Heart right ventricle (tissue), 16 donors: ENCODE measurements around the gene SASH1. TPM values are rescaled to one million over a fixed set of nuclear protein-coding genes. Genes with fewer than 3 reads are reported as not detected.

Experiments
- ATAC-seq, 8 donors: fragments of 200-7000 bp; cut with Tn5 transposase; one replicate each; pipeline ENCODE4 v1.9.1; 2020; ENCODE audit warnings: mild to moderate bottlenecking in 8 of 8, moderate library complexity in 8 of 8, moderate number of reproducible peaks in 1 of 8
- DNase-seq, 2 donors: peaks; one replicate each; pipeline ENCODE4 v3.0.0-alpha.2; 2020
- H3K27ac ChIP-seq, 10 donors: fragments of 200-600 bp; sonication (generic) in 2 of 10; one replicate each; pipeline versions ENCODE4 v1.5.0 to v1.8.0; 2020 to 2022; ENCODE audit warnings: mild to moderate bottlenecking in 3 of 10
- H3K27me3 ChIP-seq, 7 donors: fragments of 200-600 bp; one replicate each; pipeline ENCODE4 v1.8.0; 2021 to 2022; ENCODE audit warnings: mild to moderate bottlenecking in 2 of 7
- H3K36me3 ChIP-seq, 9 donors: fragments of 200-600 bp; sonication (generic) in 1 of 9; one replicate each; pipeline versions ENCODE4 v1.5.0 to v1.8.0; 2020 to 2022; ENCODE audit warnings: mild to moderate bottlenecking in 2 of 9
- H3K4me1 ChIP-seq, 9 donors: fragments of 200-600 bp; sonication (generic) in 1 of 9; one replicate each; pipeline versions ENCODE4 v1.5.0 to v1.8.0; 2020 to 2022; ENCODE audit warnings: mild to moderate bottlenecking in 4 of 9
- H3K4me3 ChIP-seq, 10 donors: fragments of 200-600 bp; sonication (generic) in 2 of 10; one replicate each; pipeline versions ENCODE4 v1.5.0 to v1.8.0; 2020 to 2022; ENCODE audit warnings: mild to moderate bottlenecking in 7 of 10, moderate library complexity in 2 of 10
- H3K9me3 ChIP-seq, 11 donors: fragments of 200-600 bp in 10 of 11; sonication (generic) in 2 of 11; one replicate each; pipeline versions ENCODE4 v1.5.0 to v1.8.0; 2013 to 2022; ENCODE audit warnings: mild to moderate bottlenecking in 2 of 11, control low read depth in 1 of 11, moderate library complexity in 1 of 11
- CTCF ChIP-seq, 9 donors: fragments of 200-600 bp; sonication (generic) in 2 of 9; IDR thresholded peaks; one replicate each; pipeline versions ENCODE4 v1.5.0 to v1.8.0; 2021 to 2022; ENCODE audit warnings: antibody characterized with exemption in 9 of 9, mild to moderate bottlenecking in 5 of 9, moderate library complexity in 1 of 9
- WGBS, 2 donors: extraction: QIAGEN DNeasy Blood & Tissue Kit; methylation state at CpG; one replicate each; pipeline ENCODE4 v1.1.7; 2013; ENCODE audit warnings: inconsistent platforms in 1 of 2; 5-methylcytosine and 5-hydroxymethylcytosine counted together
- intact Hi-C, 10 donors: fragments of 100-400 bp; cut with DNase I; formaldehyde crosslinking; loops; one replicate each; pipeline versions ENCODE4 v1.11.1 to v1.14.2; 2022
- polyA plus RNA-seq, 2 donors: library from polyadenylated mRNA; stranded (reverse); fragments of 200-250 nt; gene quantifications; one replicate each; pipeline ENCODE4 v1.2.3, GENCODE V29; 2013
- total RNA-seq, 10 donors: library from RNA; stranded (reverse); fragmentation: NEBNext Ultra II Directional in 3 of 10; extraction: Animal tissue kit (Norgen Biotek cat#: 25700) in 3 of 10; gene quantifications; one replicate each; pipeline versions ENCODE4 v1.2.1 to v1.2.4, GENCODE V29; 2021 to 2023
- donor health status: Arrhythmogenic right ventricular cardiomyopathy.
- donor health status: ischemic (EF 13 %, LVEDD 7.1; RV severe dilation, severe dysfunction).
- donor health status: healthy with polysubstance abuse.
- donor health status: DM: no; HTN: yes; CAD: no.
- donor health status: DM: no; HTN: no; CAD: no.
- donor health status: ischemic (EF 25% LVEDD 6.9; RV normal size, moderate dysfunction).
- donor health status: ischemic (EF 25% LVEDD 5.7; RV mildly dilated, moderate dysfunction).
- donor health status: healthy.
- donor health status: DM: yes; HTN: yes; CAD: no.
- donor health status: Ischemic cardiomyopathy.
- donor health status: ischemic (EF 35%, LVEDD 5.7; RV mildly dilated, moderate dysfunction).
- donor health status: nonischemic (EF 11% LVEDD 7.7; RV severe dilation, severe dysfunction).
- donor health status: DM: yes; HTN: yes; CAD: no.
- donor health status: PGD.
- donor health status: ischemic (EF 29% LVEDD 5.4; RV normal size, mild dysfunction).
- donor health status: nonischemic (EF 23%, LVEDD 6.1; RV moderate dilation, normal function).

Gene SASH1
- total and polyA plus RNA-seq, 12 donors, result 6.9 to 47.1 (median 25.9) TPM

GRCh38 chr6:148460876-148461646 is 118.4 kb downstream of the SASH1 start:
- no peaks in the 10 kb centered on the region for H3K27me3 ChIP-seq

GRCh38 chr6:148461986-148462577 is 119.4 kb downstream of the SASH1 start:
- peak in 3 of 8 donors; percentile 14 to 24 (median 20) for ATAC-seq
- TF ChIP-seq CTCF (IDR thresholded peaks at IDR 0.05), result no peak
- WGBS, 2 donors, result 48 to 49% methylated on average over 2 of the region's 2 CpGs
- Histone ChIP-seq H3K36me3 (peaks cover 0 to 10% (median 0%) of the 10 kb centered on the region in 9 donors), H3K27me3 (no peaks in the 10 kb centered on the region), H3K9me3 (no peaks in the 10 kb centered on the region), H3K4me1 (peaks cover 9 to 66% (median 53%) of the 10 kb centered on the region in 9 donors), H3K4me3 (no peak overlapping the region), H3K27ac (peak overlapping the region in 7 of 10 donors; percentile 26 to 82 (median 51))
- no peak for DNase-seq
- intact Hi-C loops, result loop anchor here in 7 of 10 donors (5.0 to 10.0 kb wide), 13 partner anchors 45 to 957 kb away; partner anchors contain the start of genes SASH1 (in 2 of the 7) and SAMD5 (in 1 of the 7)

More at GRCh38 chr6:148460876-148461646, 118.4 kb downstream of the SASH1 start:
- Histone ChIP-seq H3K27ac (peak overlapping the region in 7 of 10 donors; percentile 6 to 82 (median 51)), H3K4me1 (peaks cover 9 to 61% (median 46%) of the 10 kb centered on the region in 9 donors), H3K4me3 (no peak overlapping the region), H3K9me3 (no peaks in the 10 kb centered on the region), H3K36me3 (peaks cover 0 to 10% (median 0%) of the 10 kb centered on the region in 9 donors)
- WGBS, 2 donors, result 71 to 79% methylated on average over 6 of the region's 6 CpGs
- peak in 2 of 8 donors; percentile 28 to 36 for ATAC-seq
- no peak for DNase-seq
- no peak for TF ChIP-seq CTCF (IDR thresholded peaks at IDR 0.05)
- intact Hi-C loops, result loop anchor here in 7 of 10 donors (5.0 to 10.0 kb wide), 13 partner anchors 44 to 956 kb away; partner anchors contain the start of genes SASH1 (in 2 of the 7) and SAMD5 (in 1 of the 7)

- no peaks in the 10 kb centered on the region for H3K27me3 ChIP-seq
- H3K36me3 ChIP-seq, result peaks cover 0 to 12% (median 0%) of the 10 kb centered on the region in 9 donors
- ATAC-seq (no peak), DNase-seq (no peak)
- TF ChIP-seq CTCF (IDR thresholded peaks at IDR 0.05), result no peak
- H3K9me3 ChIP-seq, result no peaks in the 10 kb centered on the region
- peaks cover 9 to 78% (median 53%) of the 10 kb centered on the region in 9 donors for H3K4me1 ChIP-seq
- no peak overlapping the region for H3K4me3 ChIP-seq
- intact Hi-C loops, result loop anchor here in 9 of 10 donors (1.0 to 10.0 kb wide), 16 partner anchors 46 to 959 kb away; partner anchors contain the start of genes SASH1 (in 4 of the 9) and SAMD5 (in 1 of the 9)
- peak overlapping the region in 7 of 10 donors; percentile 0 to 82 (median 49) for H3K27ac ChIP-seq
- WGBS, 2 donors, result 81 to 91% methylated on average over 2 of the region's 2 CpGs
Measured at GRCh38 chr6:148463671-148464070, 121.0 kb downstream of the SASH1 start.
